ENCODE results near the gene C1orf185. TPM values are rescaled to one million over a fixed set of nuclear protein-coding genes. Genes with fewer than 3 reads are reported as not detected.

Gene C1orf185
- total RNA-seq, 1 donor = not detected

DNA sequence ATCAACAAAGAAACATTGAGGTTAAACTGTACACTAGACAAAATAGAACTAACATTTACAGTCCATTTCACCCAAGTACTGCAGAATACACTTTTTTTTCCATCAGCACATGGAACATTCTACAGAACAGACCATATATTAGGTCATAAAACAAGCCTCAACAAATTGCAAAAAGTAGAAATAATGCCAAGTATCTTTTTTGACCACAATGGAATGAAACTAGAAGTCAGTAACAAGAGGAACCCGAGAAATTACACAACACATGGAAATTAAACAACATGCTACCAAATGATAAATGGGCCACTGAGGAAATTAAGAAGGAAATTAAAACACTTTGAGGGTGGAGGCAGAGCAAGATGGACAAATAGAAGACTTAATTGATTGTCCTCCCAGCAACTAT, 8.4 kb upstream of the C1orf185 start:
- DNase-seq (ENCODE audit: low read depth) = peak; percentile 64
- H3K4me3 ChIP-seq (ENCODE audit: low read depth, low read length) = no peak overlapping the region
- TF ChIP-seq, protein P1, sequence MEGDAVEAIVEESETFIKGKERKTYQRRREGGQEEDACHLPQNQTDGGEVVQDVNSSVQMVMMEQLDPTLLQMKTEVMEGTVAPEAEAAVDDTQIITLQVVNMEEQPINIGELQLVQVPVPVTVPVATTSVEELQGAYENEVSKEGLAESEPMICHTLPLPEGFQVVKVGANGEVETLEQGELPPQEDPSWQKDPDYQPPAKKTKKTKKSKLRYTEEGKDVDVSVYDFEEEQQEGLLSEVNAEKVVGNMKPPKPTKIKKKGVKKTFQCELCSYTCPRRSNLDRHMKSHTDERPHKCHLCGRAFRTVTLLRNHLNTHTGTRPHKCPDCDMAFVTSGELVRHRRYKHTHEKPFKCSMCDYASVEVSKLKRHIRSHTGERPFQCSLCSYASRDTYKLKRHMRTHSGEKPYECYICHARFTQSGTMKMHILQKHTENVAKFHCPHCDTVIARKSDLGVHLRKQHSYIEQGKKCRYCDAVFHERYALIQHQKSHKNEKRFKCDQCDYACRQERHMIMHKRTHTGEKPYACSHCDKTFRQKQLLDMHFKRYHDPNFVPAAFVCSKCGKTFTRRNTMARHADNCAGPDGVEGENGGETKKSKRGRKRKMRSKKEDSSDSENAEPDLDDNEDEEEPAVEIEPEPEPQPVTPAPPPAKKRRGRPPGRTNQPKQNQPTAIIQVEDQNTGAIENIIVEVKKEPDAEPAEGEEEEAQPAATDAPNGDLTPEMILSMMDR (IDR thresholded peaks at IDR 0.05; ENCODE audit: insufficient read depth, low read depth, low read length) = no peak

DNA sequence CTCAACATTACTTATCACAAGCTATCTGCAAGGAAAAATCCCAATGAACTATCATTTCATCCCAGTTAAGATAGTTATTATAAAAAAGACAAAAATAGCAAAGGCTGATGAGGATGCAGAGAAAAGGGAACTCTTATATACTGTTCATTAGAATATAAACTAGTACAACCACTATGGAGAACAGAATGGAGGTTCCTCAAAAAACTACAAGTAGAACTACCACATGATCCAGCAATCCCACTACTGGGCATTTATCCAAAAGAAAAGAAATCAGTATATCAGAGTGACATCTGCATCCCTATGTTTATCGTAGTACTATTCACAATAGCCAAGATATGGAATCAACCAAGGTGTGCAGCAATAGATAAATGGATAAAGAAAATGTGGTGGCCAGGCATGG, 4.9 kb upstream of the C1orf185 start:
- TF ChIP-seq, protein P1 (IDR thresholded peaks at IDR 0.05; ENCODE audit: insufficient read depth, low read depth, low read length) = no peak
- DNase-seq (ENCODE audit: low read depth) = no peak
- H3K4me3 ChIP-seq (ENCODE audit: low read depth, low read length) = no peak overlapping the region

GRCh38 chr1:51100264-51100880, 1.7 kb upstream of the C1orf185 start:
- no peak overlapping the region for H3K4me3 ChIP-seq (ENCODE audit: low read depth, low read length)
- no peak for DNase-seq (ENCODE audit: low read depth)
- TF ChIP-seq, protein P1 (IDR thresholded peaks at IDR 0.05; ENCODE audit: insufficient read depth, low read depth, low read length) = no peak

DNA sequence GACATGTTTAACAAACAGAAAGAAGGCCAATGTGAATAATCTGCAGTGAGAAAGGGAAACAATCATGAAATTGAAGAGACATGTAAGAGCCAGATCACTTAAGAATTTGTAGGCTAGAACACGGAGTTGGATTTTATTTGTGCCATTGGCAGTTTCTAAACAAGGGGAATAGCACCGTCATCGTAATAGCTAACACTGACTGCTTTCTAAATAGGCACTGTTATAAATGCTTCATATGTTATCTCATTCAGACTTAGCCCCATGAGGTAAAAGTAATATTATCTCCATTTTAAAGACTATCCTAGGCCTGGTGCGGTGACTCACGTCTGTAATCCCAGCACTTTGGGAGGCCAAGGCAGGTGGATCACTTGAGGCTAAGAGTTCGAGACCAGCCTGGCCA, 12.1 kb downstream of the C1orf185 start:
- no peak for DNase-seq (ENCODE audit: low read depth)
- no peak overlapping the region for H3K4me3 ChIP-seq (ENCODE audit: low read depth, low read length)
- TF ChIP-seq, protein P1 (IDR thresholded peaks at IDR 0.05; ENCODE audit: insufficient read depth, low read depth, low read length) = no peak

DNA sequence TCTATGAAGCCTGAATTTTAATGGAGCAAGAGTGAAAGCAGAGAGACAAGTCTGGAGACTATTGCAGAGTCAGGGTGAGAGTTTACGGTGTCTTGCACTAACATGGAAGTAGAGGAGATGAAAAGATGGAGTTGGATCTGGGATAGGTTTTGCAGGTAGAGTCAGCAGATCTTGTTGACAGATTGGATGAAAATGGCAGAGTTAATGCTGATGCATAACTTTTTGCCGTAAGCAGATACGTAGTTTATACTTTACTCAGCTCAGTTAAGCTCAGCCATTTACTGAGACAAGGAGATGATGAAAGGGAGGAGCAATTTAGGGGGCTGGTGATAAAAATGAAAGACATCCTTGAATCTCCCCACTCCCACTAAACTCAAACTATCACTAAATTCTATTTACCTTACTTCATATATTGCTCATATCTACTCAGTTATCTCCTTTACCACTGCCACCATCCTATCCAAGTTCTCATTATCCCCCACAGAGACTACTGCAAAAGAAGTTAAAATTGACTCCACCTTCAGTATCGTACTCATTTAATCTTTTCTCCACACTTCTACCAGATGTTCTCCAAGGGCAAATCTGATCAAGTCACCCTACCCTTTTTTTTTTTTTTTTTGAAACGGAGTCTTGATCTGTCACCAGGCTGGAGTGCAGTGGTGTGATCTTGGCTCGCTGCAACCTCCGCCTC, 13.8 kb downstream of the C1orf185 start:
- TF ChIP-seq, protein P1 (IDR thresholded peaks at IDR 0.05; ENCODE audit: insufficient read depth, low read depth, low read length) = no peak
- DNase-seq (ENCODE audit: low read depth) = no peak
- H3K4me3 ChIP-seq (ENCODE audit: low read depth, low read length) = no peak overlapping the region

DNA sequence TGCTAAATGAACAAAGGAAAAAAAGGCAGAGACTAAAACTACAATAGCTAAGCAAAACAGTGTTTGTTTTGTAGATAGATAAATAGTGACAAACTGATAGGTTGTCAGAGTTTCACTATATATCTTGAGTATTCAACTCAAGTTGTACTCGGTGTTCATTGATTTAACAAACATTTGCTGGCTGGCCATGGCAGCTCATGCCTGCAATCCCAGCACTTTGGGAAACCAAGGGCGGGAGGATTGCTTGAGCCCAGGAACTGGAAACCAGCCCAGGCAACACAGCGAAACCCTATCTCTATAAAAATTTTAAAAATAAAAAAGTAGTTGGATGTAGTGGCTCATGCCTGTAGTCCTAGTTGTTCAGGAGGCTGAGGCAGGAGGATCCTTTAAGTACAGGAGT, 17.3 kb downstream of the C1orf185 start:
- TF ChIP-seq, protein P1 (IDR thresholded peaks at IDR 0.05; ENCODE audit: insufficient read depth, low read depth, low read length) = no peak
- no peak for DNase-seq (ENCODE audit: low read depth)

More for the DNA sequence above, 17.3 kb downstream of the C1orf185 start:
- no peak overlapping the region for H3K4me3 ChIP-seq (ENCODE audit: low read depth, low read length)
